Measurements from ENCODE around the gene ZNF689.

- TF ChIP-seq CTCF (IDR thresholded peaks at IDR 0.05 in 2 of 3, conservative IDR thresholded peaks at IDR 0.05 in 1 of 3; ENCODE audit: borderline replicate concordance in 1 of 3, insufficient read depth in 1 of 3, low read depth in 2 of 3, low read length in 2 of 3) (no peak), SIN3A (IDR thresholded peaks at IDR 0.05; ENCODE audit: low read depth) (no peak), POLR2AphosphoS5 (IDR thresholded peaks at IDR 0.05; ENCODE audit: low read depth, low read length) (no peak), EZH2 (IDR thresholded peaks at IDR 0.05) (no peak), SRF (IDR thresholded peaks at IDR 0.05; ENCODE audit: low read depth) (no peak), YY1 (IDR thresholded peaks at IDR 0.05; ENCODE audit: extremely low read depth, insufficient replicate concordance, low read depth, low read length) (no peak), POLR2A (IDR thresholded peaks at IDR 0.05; ENCODE audit: borderline replicate concordance, extremely low read depth, insufficient read depth, insufficient read length) (no peak), EZH2phosphoT487 (IDR thresholded peaks at IDR 0.05; ENCODE audit: borderline replicate concordance) (no peak), ZNF274 (IDR thresholded peaks at IDR 0.05; ENCODE audit: low read depth, low read length) (no peak), MAX (IDR thresholded peaks at IDR 0.05) (no peak), RAD21 (IDR thresholded peaks at IDR 0.05; ENCODE audit: low read depth) (no peak), EGR1 (IDR thresholded peaks at IDR 0.05; ENCODE audit: low read depth) (no peak), ATF3 (IDR thresholded peaks at IDR 0.05) (no peak), CEBPB (IDR thresholded peaks at IDR 0.05; ENCODE audit: low read depth) (no peak)
Observed at GRCh38 chr16:30561089-30561816, 48.9 kb downstream of the ZNF689 start.
